IPS-18c (cell line): ENCODE measurements around the gene GET3.
A peak's percentile ranks its signal among the peaks of the same experiment; 100 is the strongest.
"Not testable (repeated sequence)": the region's sequence is repeated elsewhere in the genome, so short reads cannot be mapped to it uniquely, and the experiment has no call there.

Source experiments
- H3K4me3 ChIP-seq: 2 replicates; pipeline ENCODE4 v1.7.0; 2013; ENCODE audit warnings: low read depth, mild to moderate bottlenecking, low read length, moderate library complexity; ENCODE audit not compliant: insufficient read depth
- H3K9me3 ChIP-seq: one replicate; pipeline ENCODE4 v1.6.1; 2013; ENCODE audit warnings: mild to moderate bottlenecking, low read length, moderate library complexity; ENCODE audit not compliant: control insufficient read depth, insufficient read depth

Gene GET3

DNA sequence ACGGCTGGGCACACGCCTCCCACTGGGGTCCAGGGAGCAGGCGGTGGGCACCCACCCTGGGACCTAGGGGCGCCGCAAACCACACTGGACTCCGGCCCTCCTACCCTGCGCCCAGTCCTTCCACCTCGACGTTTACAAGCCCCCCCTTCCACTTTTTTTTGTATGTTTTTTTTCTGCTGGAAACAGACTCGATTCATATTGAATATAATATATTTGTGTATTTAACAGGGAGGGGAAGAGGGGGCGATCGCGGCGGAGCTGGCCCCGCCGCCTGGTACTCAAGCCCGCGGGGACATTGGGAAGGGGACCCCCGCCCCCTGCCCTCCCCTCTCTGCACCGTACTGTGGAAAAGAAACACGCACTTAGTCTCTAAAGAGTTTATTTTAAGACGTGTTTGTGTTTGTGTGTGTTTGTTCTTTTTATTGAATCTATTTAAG, 55.6 kb downstream of the GET3 start:
- Histone ChIP-seq H3K4me3 (peak overlapping the region; percentile 61), H3K9me3 (no peaks in the 10 kb centered on the region)

DNA sequence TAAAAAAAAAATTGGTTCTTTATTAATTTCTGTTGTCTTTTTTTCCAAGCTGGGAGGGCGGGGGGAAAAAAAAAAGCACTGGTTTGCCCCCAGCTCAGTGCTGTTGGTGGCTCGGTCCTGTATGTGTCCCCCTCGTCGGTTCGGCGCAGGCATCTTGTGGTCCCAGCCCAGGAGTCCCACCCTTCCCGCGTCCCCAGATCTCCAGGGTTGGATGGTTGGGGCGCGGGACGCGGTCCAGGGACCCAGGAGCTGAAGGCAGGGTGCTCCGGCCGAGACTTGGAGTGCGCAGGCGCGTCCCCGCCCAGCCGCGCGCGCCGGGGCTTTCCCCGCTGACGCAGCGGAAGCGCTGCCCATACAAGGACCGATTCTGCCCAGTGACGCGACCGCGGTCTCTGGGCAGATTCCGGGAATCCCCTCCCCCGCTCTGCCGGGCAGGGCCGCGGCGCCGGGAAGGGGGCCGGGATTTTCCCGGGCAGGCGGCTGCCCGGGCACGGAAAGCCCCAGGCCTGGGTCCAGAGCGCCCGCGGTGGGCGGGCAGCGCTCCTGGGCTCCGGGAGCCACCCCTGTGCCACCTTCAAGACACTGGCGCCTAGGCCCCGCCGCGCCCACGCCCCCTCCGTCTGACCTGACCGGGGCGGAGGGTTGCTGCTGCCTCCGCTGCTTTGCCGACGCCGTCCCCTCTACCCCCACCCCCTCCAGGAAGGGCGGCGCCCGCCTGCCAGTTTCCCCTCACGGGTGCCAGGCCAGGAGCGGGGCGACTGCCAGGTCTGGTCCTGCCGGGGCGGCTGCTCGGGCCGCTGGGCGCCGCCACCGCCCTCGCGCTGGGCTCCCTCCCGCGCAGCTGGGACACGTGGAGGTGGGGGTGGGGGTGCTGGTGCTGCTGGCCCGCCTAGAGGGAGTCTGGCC, 56.2 kb downstream of the GET3 start:
- H3K9me3 ChIP-seq = no peaks in the 10 kb centered on the region
- peak overlapping the region; percentile 61 for H3K4me3 ChIP-seq

DNA sequence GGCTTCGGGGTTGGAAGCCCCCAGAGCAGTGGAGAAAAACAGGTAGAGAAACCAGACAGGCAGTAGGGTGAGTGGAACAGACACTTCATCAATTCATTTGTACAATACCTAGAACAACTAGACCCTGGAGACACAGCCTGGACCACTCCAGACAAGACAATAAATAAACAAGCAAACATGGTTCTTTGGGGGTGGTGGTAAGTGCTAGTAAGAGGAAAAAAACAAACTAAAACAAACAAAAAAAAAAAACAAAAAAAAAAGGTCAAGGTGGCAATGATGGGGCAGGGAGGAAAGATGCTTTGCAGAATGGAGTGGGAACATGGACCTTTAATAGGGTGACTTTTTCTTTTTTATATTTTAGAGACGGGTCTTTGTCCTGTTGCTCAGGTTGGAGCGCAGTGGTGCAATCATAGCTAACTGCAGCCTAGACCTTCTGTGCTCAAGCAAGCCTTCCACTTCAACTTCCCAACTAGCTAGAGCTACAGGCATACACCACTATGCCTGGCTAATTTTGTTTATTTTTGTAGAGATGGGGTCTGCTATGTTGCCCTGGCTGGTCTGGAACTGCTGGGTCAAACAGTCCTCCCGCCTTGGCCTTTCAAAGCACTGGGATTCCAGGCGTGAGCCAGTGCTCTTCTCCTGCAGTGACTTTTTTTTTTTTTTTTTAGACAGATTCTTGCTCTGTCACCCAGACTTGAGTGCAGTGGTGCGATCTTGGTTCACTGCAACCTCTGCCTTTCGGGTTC, 57.1 kb downstream of the GET3 start:
- no peaks in the 10 kb centered on the region for H3K9me3 ChIP-seq
- peak overlapping the region; percentile 61; the same call in 1 of the 2 replicates for H3K4me3 ChIP-seq

DNA sequence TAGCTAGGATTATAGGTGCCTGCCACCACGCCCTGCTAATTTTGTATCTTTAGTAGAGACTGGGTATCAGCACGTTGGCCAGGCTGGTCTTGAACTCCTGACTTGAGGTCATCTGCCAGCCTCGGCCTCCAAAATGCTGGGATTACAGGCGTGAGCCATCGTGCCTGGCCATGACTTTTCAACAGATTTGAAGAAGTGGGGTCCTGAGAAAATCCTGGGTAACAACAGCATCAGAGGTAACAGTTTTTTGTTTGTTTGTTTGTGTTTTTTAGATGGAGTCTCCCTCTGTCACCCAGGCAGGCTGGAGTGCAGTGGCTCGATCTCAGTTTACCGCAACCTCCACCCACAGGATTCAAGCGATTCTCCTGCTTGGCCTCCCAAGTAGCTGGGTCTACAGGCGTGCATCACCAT, 57.7 kb downstream of the GET3 start:
- no peak overlapping the region for H3K4me3 ChIP-seq
- H3K9me3 ChIP-seq = no peaks in the 10 kb centered on the region

DNA sequence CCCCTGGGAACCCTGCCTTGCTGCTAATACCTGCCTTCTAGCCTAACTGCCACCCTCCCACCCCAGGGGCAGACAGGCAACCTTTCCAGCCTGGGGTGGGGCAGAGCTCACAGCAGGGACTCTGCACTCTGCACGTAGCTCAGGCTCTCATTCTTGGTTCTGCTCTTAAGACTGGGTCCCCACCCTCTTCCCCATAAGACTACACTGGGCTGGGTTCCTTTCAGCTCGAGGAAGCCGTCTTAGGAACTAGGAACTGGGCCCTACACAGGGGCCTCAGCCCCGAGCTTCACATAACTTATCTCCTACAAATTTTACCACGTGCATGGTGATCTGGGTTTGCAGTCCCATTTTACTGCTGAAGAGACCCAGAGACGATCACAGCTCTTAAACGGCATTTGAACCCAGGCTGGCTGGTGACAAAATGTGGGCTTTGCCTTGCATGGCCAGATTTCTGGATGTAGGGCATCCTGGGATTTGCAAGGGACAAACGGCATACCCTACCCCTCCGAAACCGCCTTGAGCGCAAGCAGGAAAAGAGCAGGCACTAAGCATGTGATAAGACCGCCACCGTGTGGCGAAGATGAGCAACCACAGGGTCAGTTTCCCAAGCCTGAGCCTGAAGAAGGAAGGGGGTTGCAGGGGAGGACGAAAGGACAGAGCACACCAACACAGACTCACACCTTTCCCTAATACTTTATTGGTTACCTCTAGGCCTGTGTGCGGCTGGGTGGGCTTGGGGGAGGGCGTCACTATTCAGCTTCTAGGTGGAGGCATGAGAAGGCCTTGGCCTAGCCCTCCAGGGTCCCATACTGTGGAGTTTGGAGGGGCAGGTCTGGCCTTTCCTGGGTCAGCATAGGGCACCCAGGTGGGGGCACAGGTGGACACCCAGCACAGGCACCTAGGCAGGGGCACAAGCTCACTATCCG, 59.1 kb downstream of the GET3 start:
- Histone ChIP-seq H3K9me3 (no peaks in the 10 kb centered on the region), H3K4me3 (no peak overlapping the region)

DNA sequence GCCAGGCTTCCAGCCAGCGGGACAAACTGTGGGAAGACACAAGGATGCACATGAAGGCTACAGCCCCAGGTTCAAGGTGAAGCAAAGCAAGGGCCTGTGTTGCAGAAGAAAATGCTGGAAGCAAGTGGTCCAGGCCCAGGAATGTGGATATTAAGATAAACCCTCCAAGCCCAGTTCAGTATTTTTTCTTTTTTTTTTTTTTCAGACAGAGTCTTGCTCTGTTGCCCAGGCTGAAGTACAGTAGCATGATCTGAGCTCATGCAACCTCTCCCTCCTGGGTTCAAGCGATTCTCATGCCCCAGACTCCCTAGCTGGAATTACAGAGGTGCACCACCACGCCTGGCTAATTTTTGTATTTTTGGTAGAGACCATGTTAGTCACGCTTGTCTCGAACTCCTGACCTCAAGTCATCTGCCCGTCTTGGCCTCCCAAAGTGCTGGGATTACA, 59.9 kb downstream of the GET3 start:
- Histone ChIP-seq H3K9me3 (no peaks in the 10 kb centered on the region), H3K4me3 (no peak overlapping the region)

DNA sequence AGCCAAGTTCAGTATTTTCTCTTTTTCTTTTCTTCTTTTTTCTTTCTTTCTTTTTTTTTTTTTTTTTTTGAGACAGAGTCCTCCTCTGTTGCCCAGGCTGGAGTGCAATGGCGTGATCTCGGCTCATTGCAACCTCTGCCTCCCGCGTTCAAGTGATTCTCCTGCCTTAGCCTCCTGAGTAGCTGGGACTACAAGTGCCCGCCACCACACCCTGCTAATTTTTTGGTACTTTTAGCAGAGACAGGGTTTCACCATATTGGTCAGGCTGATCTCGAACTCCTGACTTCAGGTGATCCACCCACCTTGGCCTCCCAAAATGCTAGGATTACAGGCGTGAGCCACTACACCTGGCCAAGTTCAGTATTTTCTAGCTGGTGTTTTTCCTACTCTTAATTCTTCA, 60.3 kb downstream of the GET3 start:
- H3K4me3 ChIP-seq, H3K9me3 ChIP-seq: not testable (repeated sequence)
